Adrenal gland (tissue), 12 donors: ENCODE measurements around the gene ERC1. TPM values are rescaled to one million over a fixed set of nuclear protein-coding genes. Genes with fewer than 3 reads are reported as not detected.

Source experiments
- DNase-seq, 7 donors: peaks; one replicate each; pipeline ENCODE4 v3.0.0-alpha.2; 2019 to 2020
- H3K27ac ChIP-seq, 5 donors: fragments of 200-600 bp; sonication (generic) in 4 of 5; 1 replicate in 3 of 5; 2 replicates in 2 of 5; pipeline versions ENCODE4 v1.5.1 to v1.8.0; 2016 to 2020; ENCODE audit warnings: mild to moderate bottlenecking in 1 of 5
- H3K27me3 ChIP-seq: fragments of 200-600 bp; 2 replicates; pipeline ENCODE4 v1.8.0; 2021
- H3K36me3 ChIP-seq, 2 donors: fragments of 200-600 bp; replicated peaks in 1 of 2; 1 replicate in 1 of 2; 2 replicates in 1 of 2; pipeline versions ENCODE4 v1.5.1 to v1.8.0; 2018 to 2022
- H3K4me1 ChIP-seq, 2 donors: fragments of 200-600 bp; replicated peaks in 1 of 2; 1 replicate in 1 of 2; 2 replicates in 1 of 2; pipeline versions ENCODE4 v1.5.1 to v1.8.0; 2018 to 2021
- H3K4me3 ChIP-seq, 4 donors: fragments of 200-600 bp; sonication (generic) in 3 of 4; one replicate each; pipeline ENCODE4 v1.5.1; 2016 to 2018
- H3K9me3 ChIP-seq, 3 donors: fragments of 200-600 bp; sonication (generic) in 1 of 3; replicated peaks in 1 of 3; 1 replicate in 2 of 3; 2 replicates in 1 of 3; pipeline versions ENCODE4 v1.5.1 to v1.8.0; 2016 to 2021
- POLR2A ChIP-seq, 2 donors: fragments of 450-650 bp; IDR thresholded peaks; one replicate each; pipeline ENCODE4 v1.6.1; 2017; ENCODE audit warnings: antibody characterized with exemption in 2 of 2, mild to moderate bottlenecking in 2 of 2, moderate library complexity in 1 of 2
- WGBS, 4 donors: extraction: QIAGEN DNeasy Blood & Tissue Kit in 2 of 4; methylation state at CpG; one replicate each; pipeline versions ENCODE4 v1.1.5 to v1.1.7; 2013 to 2017; 5-methylcytosine and 5-hydroxymethylcytosine counted together
- intact Hi-C, 2 donors: fragments of 100-400 bp; cut with DNase I; formaldehyde crosslinking; loops; one replicate each; pipeline versions ENCODE4 v1.14.1 to v1.15.0; 2022 to 2023
- polyA plus RNA-seq, 3 donors: library from polyadenylated mRNA; stranded (reverse); fragments of 200-250 nt in 2 of 3; fragments of 350-450 nt in 1 of 3; fragmentation: Illumina TruSeq in 1 of 3; extraction: RNeasy Lipid Tissue Mini Kit (QIAGEN cat#74804) in 1 of 3; gene quantifications; one replicate each; pipeline ENCODE4 v1.2.3, GENCODE V29; 2013 to 2014
- total RNA-seq, 9 donors: library from RNA; depleted of rRNA in 4 of 9; stranded (reverse); fragments of >200 nt in 4 of 9; fragments of 120-200 nt in 1 of 9; fragmentation: NEBNext Ultra II Directional in 1 of 9; extraction: Animal tissue kit (Norgen Biotek cat#: 25700) in 1 of 9; gene quantifications; one replicate each; pipeline versions ENCODE4 v1.1.0 to v1.2.4, GENCODE V29; 2013 to 2023
- TF ChIP-seq, protein P1 (sequence below), 6 experiments: fragments of 450-650 bp in 4 of 6; fragments of 200-600 bp in 2 of 6; sonication (generic) in 1 of 6; IDR thresholded peaks; 1 replicate in 5 of 6; 2 replicates in 1 of 6; pipeline versions ENCODE4 v1.5.1 to v1.8.0; 2016 to 2021; ENCODE audit warnings: antibody characterized with exemption in 6 of 6, mild to moderate bottlenecking in 2 of 6, moderate library complexity in 1 of 6
- donor health status: healthy with polysubstance abuse.
- donor health status: Bipolar disorder and iron deficiency.
- donor health status: DM: yes; HTN: yes; CAD: no.
- donor health status: DM: no; HTN: no; CAD: no.
- donor health status: DM: no; HTN: no; CAD: no.
- donor health status: DM: yes; HTN: yes; CAD: no.

Gene ERC1
- total and polyA plus RNA-seq, 12 donors = 4.1 to 79.5 (median 40.2) TPM

DNA sequence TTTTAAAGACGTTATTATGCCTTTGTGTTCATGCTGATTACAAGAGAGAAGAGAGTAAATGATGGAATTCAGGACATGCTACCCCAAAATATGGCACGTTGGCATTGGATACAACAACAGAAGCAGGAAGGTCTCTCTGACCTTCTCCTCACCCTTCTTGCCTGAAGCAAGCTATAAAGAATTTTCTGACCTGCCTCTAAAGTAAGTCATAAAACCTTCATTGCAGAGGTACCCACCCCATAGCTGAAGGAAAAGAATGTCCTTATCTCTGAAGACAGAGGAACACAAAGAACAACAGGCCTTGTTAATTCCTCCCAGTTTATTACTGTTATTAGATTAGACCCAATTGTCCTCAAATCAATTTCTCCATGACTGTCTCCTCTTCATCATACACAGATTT is 427.1 kb downstream of the ERC1 start:
- H3K4me3 ChIP-seq = no peak overlapping the region
- 61 to 75% (median 69%) methylated on average over 2 of the region's 2 CpGs for WGBS, 4 donors
- no peaks in the 10 kb centered on the region for H3K9me3 ChIP-seq
- intact Hi-C loops = no loop called here
- H3K27ac ChIP-seq = no peak overlapping the region
- H3K27me3 ChIP-seq = no peaks in the 10 kb centered on the region
- H3K36me3 ChIP-seq = no peaks in the 10 kb centered on the region
- TF ChIP-seq POLR2A (IDR thresholded peaks at IDR 0.05) = no peak
- TF ChIP-seq, protein P1, sequence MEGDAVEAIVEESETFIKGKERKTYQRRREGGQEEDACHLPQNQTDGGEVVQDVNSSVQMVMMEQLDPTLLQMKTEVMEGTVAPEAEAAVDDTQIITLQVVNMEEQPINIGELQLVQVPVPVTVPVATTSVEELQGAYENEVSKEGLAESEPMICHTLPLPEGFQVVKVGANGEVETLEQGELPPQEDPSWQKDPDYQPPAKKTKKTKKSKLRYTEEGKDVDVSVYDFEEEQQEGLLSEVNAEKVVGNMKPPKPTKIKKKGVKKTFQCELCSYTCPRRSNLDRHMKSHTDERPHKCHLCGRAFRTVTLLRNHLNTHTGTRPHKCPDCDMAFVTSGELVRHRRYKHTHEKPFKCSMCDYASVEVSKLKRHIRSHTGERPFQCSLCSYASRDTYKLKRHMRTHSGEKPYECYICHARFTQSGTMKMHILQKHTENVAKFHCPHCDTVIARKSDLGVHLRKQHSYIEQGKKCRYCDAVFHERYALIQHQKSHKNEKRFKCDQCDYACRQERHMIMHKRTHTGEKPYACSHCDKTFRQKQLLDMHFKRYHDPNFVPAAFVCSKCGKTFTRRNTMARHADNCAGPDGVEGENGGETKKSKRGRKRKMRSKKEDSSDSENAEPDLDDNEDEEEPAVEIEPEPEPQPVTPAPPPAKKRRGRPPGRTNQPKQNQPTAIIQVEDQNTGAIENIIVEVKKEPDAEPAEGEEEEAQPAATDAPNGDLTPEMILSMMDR (IDR thresholded peaks at IDR 0.05) = no peak
- DNase-seq = no peak
- H3K4me1 ChIP-seq = no peaks in the 10 kb centered on the region

DNA sequence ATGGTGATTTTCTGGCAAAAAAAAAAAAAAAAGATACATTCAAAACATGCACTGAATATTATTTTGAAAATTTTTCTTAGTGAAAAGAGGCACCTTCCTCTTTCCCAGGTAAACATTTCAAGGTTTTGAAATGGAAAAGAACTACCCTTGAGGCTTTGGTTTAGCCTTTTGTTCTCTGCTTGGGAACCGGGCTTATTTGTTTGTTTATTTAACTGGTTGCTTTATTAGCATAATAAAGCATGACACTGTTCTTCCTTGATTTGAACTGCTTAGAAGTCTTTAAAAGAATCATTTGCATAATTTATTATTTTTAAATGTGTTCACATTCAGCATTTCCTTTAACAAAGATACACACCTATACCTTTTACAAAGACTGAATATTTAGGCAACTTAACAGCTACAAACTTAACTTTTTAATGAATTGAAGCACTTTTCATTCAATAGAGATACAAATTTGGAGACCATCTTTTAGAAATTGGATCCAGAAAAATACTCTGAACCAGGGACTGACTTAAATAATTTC is 428.9 kb downstream of the ERC1 start:
- H3K9me3 ChIP-seq = no peaks in the 10 kb centered on the region
- intact Hi-C loops = no loop called here
- peaks cover 0 to 5% of the 10 kb centered on the region in 2 donors for H3K4me1 ChIP-seq
- H3K27ac ChIP-seq = no peak overlapping the region
- DNase-seq = no peak
- WGBS, 4 donors = 74 to 85% (median 81%) methylated on average over 1 of the region's 1 CpG
- no peaks in the 10 kb centered on the region for H3K36me3 ChIP-seq
- no peak overlapping the region for H3K4me3 ChIP-seq
- H3K27me3 ChIP-seq = no peaks in the 10 kb centered on the region
- TF ChIP-seq POLR2A (IDR thresholded peaks at IDR 0.05) = no peak
- TF ChIP-seq, protein P1 (IDR thresholded peaks at IDR 0.05) = no peak

DNA sequence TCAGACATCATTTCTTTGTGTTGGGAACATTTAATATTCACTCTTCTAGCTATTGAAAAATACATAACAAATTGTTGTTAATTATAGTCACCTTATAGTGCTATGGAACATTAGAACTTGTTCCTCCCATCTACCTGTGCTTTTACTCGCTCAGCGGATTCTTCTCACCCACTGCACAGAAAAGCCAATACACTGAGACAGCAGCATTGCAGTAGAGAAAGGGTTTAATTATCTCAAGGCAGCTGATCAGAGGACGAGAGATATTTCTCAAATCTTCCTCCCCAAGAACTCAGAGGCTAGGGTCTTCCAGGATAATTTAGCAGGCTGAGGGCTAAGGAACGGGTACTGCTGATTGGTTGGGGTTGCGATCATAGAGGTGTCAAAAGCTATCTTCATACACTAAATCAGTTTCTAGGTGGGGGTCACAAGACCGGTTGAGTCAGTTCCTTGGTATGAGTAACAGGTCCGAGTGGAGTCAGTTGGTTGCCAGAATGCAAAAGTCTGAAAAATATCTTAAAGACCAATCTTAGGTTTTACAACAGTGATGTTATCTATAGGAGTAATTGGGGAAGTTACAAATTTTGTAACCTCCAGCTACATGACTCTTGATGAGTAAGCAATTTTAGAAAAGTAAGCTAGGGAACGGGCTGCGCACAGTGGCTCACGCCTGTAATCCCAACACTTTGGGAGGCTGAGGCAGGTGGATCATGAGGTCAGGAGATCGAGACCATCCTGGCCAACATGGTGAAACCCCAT is 430.2 kb downstream of the ERC1 start:
- WGBS, 4 donors = 92 to 98% (median 96%) methylated on average over 10 to 11 of the region's 11 CpGs
- Histone ChIP-seq H3K27me3 (no peaks in the 10 kb centered on the region), H3K4me1 (peaks cover 0 to 5% of the 10 kb centered on the region in 2 donors), H3K4me3 (no peak overlapping the region), H3K36me3 (no peaks in the 10 kb centered on the region), H3K9me3 (no peaks in the 10 kb centered on the region), H3K27ac (no peak overlapping the region)
- no peak for DNase-seq
- TF ChIP-seq, protein P1 (IDR thresholded peaks at IDR 0.05) = no peak
- TF ChIP-seq POLR2A (IDR thresholded peaks at IDR 0.05) = no peak
- intact Hi-C loops = no loop called here

GRCh38 chr12:1422604-1423315 is 431.7 kb downstream of the ERC1 start:
- H3K27ac ChIP-seq = no peak overlapping the region
- no peaks in the 10 kb centered on the region for H3K9me3 ChIP-seq
- peaks cover 0 to 5% of the 10 kb centered on the region in 2 donors for H3K4me1 ChIP-seq
- H3K36me3 ChIP-seq = no peaks in the 10 kb centered on the region
- no peak overlapping the region for H3K4me3 ChIP-seq
- intact Hi-C loops = no loop called here
- TF ChIP-seq POLR2A (IDR thresholded peaks at IDR 0.05) = no peak
- TF ChIP-seq, protein P1 (IDR thresholded peaks at IDR 0.05) = no peak
- no peaks in the 10 kb centered on the region for H3K27me3 ChIP-seq
- no peak for DNase-seq
- WGBS, 4 donors = 91 to 97% (median 96%) methylated on average over 4 of the region's 4 CpGs
